IMR-90 (cell line): ENCODE results near the gene MTF2.

Source experiments
- BHLHE40 ChIP-seq: fragments of 150-350 bp; IDR thresholded peaks from 2 replicates; pipeline ENCODE4 v1.6.1; 2016; ENCODE audit warnings: mild to moderate bottlenecking, low read depth, low read length
- CTCF ChIP-seq: conservative IDR thresholded peaks from 2 replicates; pipeline ENCODE4 v1.5.1; 2012; ENCODE audit warnings: mild to moderate bottlenecking, low read depth, low read length, improper control_type of control experiment
- ELK1 ChIP-seq: fragments of 150-350 bp; IDR thresholded peaks from 2 replicates; pipeline ENCODE4 v1.6.1; 2016; ENCODE audit warnings: low read depth, mild to moderate bottlenecking, low read length, moderate library complexity, borderline replicate concordance
- MAFK ChIP-seq: IDR thresholded peaks from 2 replicates; pipeline ENCODE4 v1.6.1; 2012; ENCODE audit warnings: low read depth, low read length, improper control_type of control experiment
- MXI1 ChIP-seq: IDR thresholded peaks from 2 replicates; pipeline ENCODE4 v1.6.1; 2012; ENCODE audit warnings: low read depth, mild to moderate bottlenecking, low read length, moderate library complexity, borderline replicate concordance
- POLR2A ChIP-seq: IDR thresholded peaks from 2 replicates; pipeline ENCODE4 v1.6.1; 2012; ENCODE audit warnings: mild to moderate bottlenecking, low read depth, low read length
- RAD21 ChIP-seq: IDR thresholded peaks from 2 replicates; pipeline ENCODE4 v1.6.1; 2012; ENCODE audit warnings: low read length, improper control_type of control experiment
- RCOR1 ChIP-seq: IDR thresholded peaks from 2 replicates; pipeline ENCODE4 v1.6.1; 2012; ENCODE audit warnings: mild to moderate bottlenecking, low read length, improper control_type of control experiment; ENCODE audit not compliant: insufficient replicate concordance
- RFX5 ChIP-seq: IDR thresholded peaks from 2 replicates; pipeline ENCODE4 v1.8.0; 2012; ENCODE audit warnings: low read depth, mild to moderate bottlenecking, low read length, moderate library complexity
- SMC3 ChIP-seq: fragments of 150-350 bp; IDR thresholded peaks from 2 replicates; pipeline ENCODE4 v1.6.1; 2016; ENCODE audit warnings: low read depth, mild to moderate bottlenecking, antibody characterized with exemption, low read length, moderate library complexity
- TF ChIP-seq, protein P1 (sequence below): fragments of 150-350 bp; IDR thresholded peaks from 2 replicates; pipeline ENCODE4 v1.6.1; 2017; ENCODE audit warnings: mild to moderate bottlenecking, antibody characterized with exemption, low read length, low read depth

DNA sequence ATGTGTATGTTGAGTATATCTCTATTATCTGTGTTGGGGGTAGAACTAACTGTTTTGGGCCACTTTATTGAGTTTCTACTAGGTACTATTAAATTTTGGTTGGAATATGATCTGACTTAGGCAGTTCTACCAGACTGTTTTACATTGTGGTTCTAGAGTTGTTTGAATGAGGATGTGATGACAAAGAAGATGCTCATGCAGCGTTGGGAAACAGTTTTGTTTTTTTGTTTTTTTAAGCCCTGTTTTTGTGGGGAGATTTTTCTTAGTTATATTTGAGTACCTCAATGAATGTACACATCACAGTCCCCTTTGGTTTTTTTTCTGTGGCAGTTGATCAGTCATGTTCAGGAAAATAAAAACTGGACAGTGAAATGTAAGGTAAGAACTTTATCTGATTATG lies 61.0 kb downstream of the MTF2 start:
- TF ChIP-seq RAD21: no peak
- no peak for TF ChIP-seq CTCF
- TF ChIP-seq MXI1: no peak
- TF ChIP-seq POLR2A: no peak
- TF ChIP-seq, protein P1, sequence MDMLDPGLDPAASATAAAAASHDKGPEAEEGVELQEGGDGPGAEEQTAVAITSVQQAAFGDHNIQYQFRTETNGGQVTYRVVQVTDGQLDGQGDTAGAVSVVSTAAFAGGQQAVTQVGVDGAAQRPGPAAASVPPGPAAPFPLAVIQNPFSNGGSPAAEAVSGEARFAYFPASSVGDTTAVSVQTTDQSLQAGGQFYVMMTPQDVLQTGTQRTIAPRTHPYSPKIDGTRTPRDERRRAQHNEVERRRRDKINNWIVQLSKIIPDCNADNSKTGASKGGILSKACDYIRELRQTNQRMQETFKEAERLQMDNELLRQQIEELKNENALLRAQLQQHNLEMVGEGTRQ: no peak
- no peak for TF ChIP-seq MAFK
- no peak for TF ChIP-seq RCOR1
- TF ChIP-seq RFX5: no peak
- TF ChIP-seq SMC3: no peak
- TF ChIP-seq BHLHE40: no peak
- TF ChIP-seq ELK1: no peak
